Measurements from ENCODE around the gene SERF2.

DNA sequence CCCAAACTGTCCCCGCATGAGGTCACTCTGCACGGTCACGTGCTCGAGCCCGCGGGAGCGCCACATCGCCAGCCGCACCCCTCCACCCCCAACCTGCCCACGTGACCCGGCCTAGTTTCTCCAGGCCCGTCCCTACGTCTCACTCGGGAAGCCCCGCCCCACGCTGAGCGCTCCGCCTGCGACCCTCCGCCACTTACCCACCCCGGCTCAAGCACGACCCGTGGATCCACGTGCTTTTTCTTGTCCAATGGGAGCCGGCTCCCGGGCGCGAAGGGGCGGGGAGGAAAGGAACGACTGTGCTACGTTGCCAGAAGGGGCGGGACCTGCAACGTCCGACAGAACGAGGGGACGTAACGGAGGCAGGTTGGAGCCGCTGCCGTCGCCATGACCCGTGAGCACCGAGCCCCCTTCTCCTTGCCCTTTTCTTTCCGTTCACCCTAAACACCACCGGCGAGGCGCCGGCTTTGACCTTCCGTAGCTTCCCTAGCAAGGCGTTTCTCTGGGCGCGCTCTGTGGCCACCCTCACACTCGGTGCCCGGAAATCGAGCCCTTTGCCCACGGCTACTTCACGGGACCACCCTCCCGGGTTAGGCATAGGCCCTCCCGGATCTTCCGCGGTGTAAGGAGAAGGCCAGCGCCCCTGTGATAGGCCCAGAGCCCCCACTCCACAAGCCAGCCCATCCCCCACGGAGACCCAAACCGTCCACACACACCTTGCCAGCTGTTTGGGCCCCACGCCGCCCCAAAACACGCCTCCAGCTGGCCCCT is at the start of gene SERF2:
- peak; percentile 98 for TF ChIP-seq POLR2AphosphoS5 (IDR thresholded peaks at IDR 0.05; ENCODE audit: low read depth, low read length)
- TF ChIP-seq POLR2A (IDR thresholded peaks at IDR 0.05; ENCODE audit: low read depth, low read length): peak; percentile 97
- TF ChIP-seq TAF1 (IDR thresholded peaks at IDR 0.05; ENCODE audit: borderline replicate concordance, low read depth, low read length): peak; percentile 54; the same call in 1 of the 2 replicates

Measured in GM12892 (cell line).